COLO668 (cell line): Measurements from ENCODE around the gene CYB5A.
A peak's percentile ranks its signal among the peaks of the same experiment; 100 is the strongest.
"Not testable (repeated sequence)": the region's sequence is repeated elsewhere in the genome, so short reads cannot be mapped to it uniquely, and the experiment has no call there.

ENCODE experiments used
- DNase-seq: peaks from one replicate; lab custom pipeline; 2025; ENCODE audit not compliant: unreplicated experiment; lab: John Stamatoyannopoulos, UW

The CYB5A gene

GRCh38 chr18:74299162-74299561, 7.4 kb upstream of the CYB5A start:
- no peak for DNase-seq

- DNase-seq, result no peak
Observed at GRCh38 chr18:74294526-74294925, 2.8 kb upstream of the CYB5A start.

- DNase-seq, result not testable (repeated sequence)
Observed at GRCh38 chr18:74292982-74293381, 1.2 kb upstream of the CYB5A start.

- no peak for DNase-seq
Observed at GRCh38 chr18:74292541-74292858, 737 bp upstream of the CYB5A start.

GRCh38 chr18:74291472-74291770, 342 bp downstream of the CYB5A start:
- no peak for DNase-seq

GRCh38 chr18:74290794-74291471, 830 bp downstream of the CYB5A start:
- peak; percentile 98 for DNase-seq

- no peak for DNase-seq
Observed at GRCh38 chr18:74290021-74290420, 1.7 kb downstream of the CYB5A start.

GRCh38 chr18:74289137-74289536, 2.6 kb downstream of the CYB5A start:
- DNase-seq, result no peak

- DNase-seq, result no peak
Observed at GRCh38 chr18:74288730-74289129, 3.0 kb downstream of the CYB5A start.

GRCh38 chr18:74288041-74288440, 3.7 kb downstream of the CYB5A start:
- no peak for DNase-seq

GRCh38 chr18:74286856-74287255, 4.9 kb downstream of the CYB5A start:
- no peak for DNase-seq

GRCh38 chr18:74286106-74286855, 5.5 kb downstream of the CYB5A start:
- no peak for DNase-seq

- not testable (repeated sequence) for DNase-seq
Observed at GRCh38 chr18:74285583-74285982, 6.2 kb downstream of the CYB5A start.

GRCh38 chr18:74284980-74285355, 6.8 kb downstream of the CYB5A start:
- DNase-seq, result no peak

- DNase-seq, result peak; percentile 29
Observed at GRCh38 chr18:74284191-74284979, 7.4 kb downstream of the CYB5A start.

GRCh38 chr18:74283646-74284045, 8.1 kb downstream of the CYB5A start:
- no peak for DNase-seq

GRCh38 chr18:74282755-74283554, 8.8 kb downstream of the CYB5A start:
- peak; percentile 45 for DNase-seq

GRCh38 chr18:74281980-74282754, 9.6 kb downstream of the CYB5A start:
- peak; percentile 70 for DNase-seq

GRCh38 chr18:74281011-74281979, 10.5 kb downstream of the CYB5A start:
- DNase-seq, result peak; percentile 55
